Measurements from ENCODE around the gene C2orf68. TPM values are rescaled to one million over a fixed set of nuclear protein-coding genes. Genes with fewer than 3 reads are reported as not detected.

The C2orf68 gene
- total and polyA plus RNA-seq, 2 of the 13 experiments (the other 11 are each of a cell fraction or from before 2014, with no cell fraction given): 47.1 to 77.4 TPM

- TF ChIP-seq ZNF503 (CRISPR knock-in tag; IDR thresholded peaks at IDR 0.05) (peak; percentile 39; the same call in 1 of the 2 replicates), ZNF850 (CRISPR knock-in tag; conservative IDR thresholded peaks at IDR 0.05) (no peak), ZNF205 (CRISPR knock-in tag; IDR thresholded peaks at IDR 0.05) (peak; percentile 35; the same call in 1 of the 2 replicates), CERS6 (CRISPR knock-in tag; IDR thresholded peaks at IDR 0.05) (no peak), GRHL1 (CRISPR knock-in tag; conservative IDR thresholded peaks at IDR 0.05) (no peak), ZNF18 (CRISPR knock-in tag; IDR thresholded peaks at IDR 0.05; ENCODE audit: insufficient replicate concordance) (peak; percentile 89), FOXA3 (CRISPR knock-in tag; IDR thresholded peaks at IDR 0.05) (peak; percentile 63), PLSCR1 (CRISPR knock-in tag; IDR thresholded peaks at IDR 0.05; ENCODE audit: borderline replicate concordance) (0 out of 2 replicates have a peak, but pooled peaks have one; percentile 63), ZNF749 (CRISPR knock-in tag; IDR thresholded peaks at IDR 0.05; ENCODE audit: borderline replicate concordance) (no peak), ZNF644 (CRISPR knock-in tag; IDR thresholded peaks at IDR 0.05; ENCODE audit: low read depth) (no peak), PRMT3 (CRISPR knock-in tag; IDR thresholded peaks at IDR 0.05; ENCODE audit: borderline replicate concordance, low read depth) (no peak), MBNL3 (CRISPR knock-in tag; conservative IDR thresholded peaks at IDR 0.05) (no peak), ZNF3 (CRISPR knock-in tag; IDR thresholded peaks at IDR 0.05) (no peak), ZBTB34 (CRISPR knock-in tag; IDR thresholded peaks at IDR 0.05) (no peak), ZNF446 (CRISPR knock-in tag; IDR thresholded peaks at IDR 0.05) (peak; percentile 66; the same call in 1 of the 2 replicates), ZNF720 (CRISPR knock-in tag; IDR thresholded peaks at IDR 0.05) (no peak), JUNB (CRISPR knock-in tag; IDR thresholded peaks at IDR 0.05; ENCODE audit: borderline replicate concordance) (no peak)
Measured at GRCh38 chr2:85595301-85596025, 16.4 kb downstream of the C2orf68 start, which contains the start of gene RNF181 (continued).
